Cardiac muscle cell (in vitro differentiated cells and primary cell): ENCODE results near the gene KCNMB1. TPM values are rescaled to one million over a fixed set of nuclear protein-coding genes. Genes with fewer than 3 reads are reported as not detected.

Source experiments
- DNase-seq, 2 donors: peaks; one replicate each; pipeline versions ENCODE4 v3.0.0 to v3.0.0-alpha.2; 2010 to 2017; ENCODE audit warnings: low read depth in 1 of 2, low spot score in 1 of 2
- H3K27ac ChIP-seq: fragments of 200-600 bp; sonication (generic); 2 replicates; pipeline ENCODE4 v1.5.1; 2016
- H3K27me3 ChIP-seq: fragments of 200-600 bp; sonication (generic); 2 replicates; pipeline ENCODE4 v1.6.0; 2016; ENCODE audit warnings: control low read depth
- H3K36me3 ChIP-seq: fragments of 200-600 bp; sonication (generic); 2 replicates; pipeline ENCODE4 v1.5.1; 2016; ENCODE audit warnings: control low read depth
- H3K4me1 ChIP-seq: fragments of 200-600 bp; sonication (generic); 2 replicates; pipeline ENCODE4 v1.8.1; 2017; ENCODE audit warnings: low read depth, mild to moderate bottlenecking, mixed run types
- H3K4me3 ChIP-seq: fragments of 200-600 bp; sonication (generic); 2 replicates; pipeline ENCODE4 v1.5.1; 2016; ENCODE audit warnings: mild to moderate bottlenecking
- H3K9me3 ChIP-seq: fragments of 200-600 bp; sonication (generic); 2 replicates; pipeline ENCODE4 v1.5.1; 2017; ENCODE audit warnings: low read depth, mild to moderate bottlenecking, control low read depth
- polyA plus RNA-seq: library from polyadenylated mRNA; unstranded; fragments of >200 nt; fragmentation: Nextera tagmentation; extraction: Ambion mirVana; gene quantifications from 2 replicates; pipeline ENCODE4 v1.2.1, GENCODE V29; 2016
- total RNA-seq: library from RNA; depleted of rRNA; stranded (reverse); fragments of >200 nt; gene quantifications from 2 replicates; pipeline ENCODE4 v1.2.3, GENCODE V29; 2016
- TF ChIP-seq, protein P1 (sequence below): IDR thresholded peaks from 2 replicates; pipeline ENCODE4 v1.5.1; 2012; ENCODE audit warnings: low read depth, mild to moderate bottlenecking, low read length

Gene KCNMB1
- total and polyA plus RNA-seq, 2 experiments from 2014 or later: 1.9 to 3.9 TPM

DNA sequence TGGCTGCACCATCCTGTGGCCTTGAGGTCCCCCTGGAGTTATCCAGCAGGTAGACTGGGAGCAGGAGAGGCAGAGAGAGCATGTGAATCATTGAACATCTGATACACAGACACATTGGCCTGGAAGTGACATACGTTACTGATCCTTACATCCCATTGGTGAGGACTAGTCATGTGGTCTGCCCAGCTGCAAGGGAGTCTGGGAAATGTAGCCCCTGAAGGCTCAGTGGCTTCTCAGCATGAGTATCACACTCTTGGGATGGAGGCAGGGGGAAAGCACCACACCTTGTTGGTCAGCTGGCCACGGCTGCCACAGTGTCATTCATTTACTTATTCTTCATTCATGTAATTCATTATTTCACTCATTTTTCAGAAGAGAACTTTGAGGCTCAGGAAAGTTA is 13.3 kb upstream of the KCNMB1 start:
- Histone ChIP-seq H3K4me3 (no peak overlapping the region), H3K36me3 (no peaks in the 10 kb centered on the region), H3K9me3 (no peaks in the 10 kb centered on the region), H3K4me1 (peaks cover 4% of the 10 kb centered on the region), H3K27me3 (no peaks in the 10 kb centered on the region), H3K27ac (no peak overlapping the region)
- TF ChIP-seq, protein P1, sequence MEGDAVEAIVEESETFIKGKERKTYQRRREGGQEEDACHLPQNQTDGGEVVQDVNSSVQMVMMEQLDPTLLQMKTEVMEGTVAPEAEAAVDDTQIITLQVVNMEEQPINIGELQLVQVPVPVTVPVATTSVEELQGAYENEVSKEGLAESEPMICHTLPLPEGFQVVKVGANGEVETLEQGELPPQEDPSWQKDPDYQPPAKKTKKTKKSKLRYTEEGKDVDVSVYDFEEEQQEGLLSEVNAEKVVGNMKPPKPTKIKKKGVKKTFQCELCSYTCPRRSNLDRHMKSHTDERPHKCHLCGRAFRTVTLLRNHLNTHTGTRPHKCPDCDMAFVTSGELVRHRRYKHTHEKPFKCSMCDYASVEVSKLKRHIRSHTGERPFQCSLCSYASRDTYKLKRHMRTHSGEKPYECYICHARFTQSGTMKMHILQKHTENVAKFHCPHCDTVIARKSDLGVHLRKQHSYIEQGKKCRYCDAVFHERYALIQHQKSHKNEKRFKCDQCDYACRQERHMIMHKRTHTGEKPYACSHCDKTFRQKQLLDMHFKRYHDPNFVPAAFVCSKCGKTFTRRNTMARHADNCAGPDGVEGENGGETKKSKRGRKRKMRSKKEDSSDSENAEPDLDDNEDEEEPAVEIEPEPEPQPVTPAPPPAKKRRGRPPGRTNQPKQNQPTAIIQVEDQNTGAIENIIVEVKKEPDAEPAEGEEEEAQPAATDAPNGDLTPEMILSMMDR: no peak
- DNase-seq: no peak

DNA sequence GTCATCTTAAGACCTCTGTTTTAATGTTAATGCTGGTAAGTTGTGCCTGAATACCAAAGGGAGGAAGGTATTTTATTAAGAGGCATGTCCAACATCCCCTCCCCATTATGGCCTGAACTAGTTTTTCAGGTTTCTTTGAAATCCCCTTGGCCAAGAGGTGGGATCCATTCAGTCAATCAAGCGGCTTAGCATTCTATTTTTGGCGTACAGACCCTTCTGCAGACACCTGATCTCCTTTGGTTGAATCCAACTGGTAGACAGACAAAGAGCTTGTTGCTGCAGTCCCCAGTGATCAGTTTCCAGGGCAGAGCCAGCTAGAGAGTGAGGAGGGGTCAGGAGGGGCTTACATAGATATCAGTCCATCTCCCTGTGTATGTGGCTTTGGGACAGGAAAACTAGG is 7.9 kb upstream of the KCNMB1 start:
- Histone ChIP-seq H3K27ac (no peak overlapping the region), H3K9me3 (no peaks in the 10 kb centered on the region), H3K36me3 (no peaks in the 10 kb centered on the region), H3K4me1 (peaks cover 10% of the 10 kb centered on the region), H3K4me3 (no peak overlapping the region), H3K27me3 (no peaks in the 10 kb centered on the region)
- DNase-seq: peak in 1 of 2 donors; percentile 25
- TF ChIP-seq, protein P1: no peak

DNA sequence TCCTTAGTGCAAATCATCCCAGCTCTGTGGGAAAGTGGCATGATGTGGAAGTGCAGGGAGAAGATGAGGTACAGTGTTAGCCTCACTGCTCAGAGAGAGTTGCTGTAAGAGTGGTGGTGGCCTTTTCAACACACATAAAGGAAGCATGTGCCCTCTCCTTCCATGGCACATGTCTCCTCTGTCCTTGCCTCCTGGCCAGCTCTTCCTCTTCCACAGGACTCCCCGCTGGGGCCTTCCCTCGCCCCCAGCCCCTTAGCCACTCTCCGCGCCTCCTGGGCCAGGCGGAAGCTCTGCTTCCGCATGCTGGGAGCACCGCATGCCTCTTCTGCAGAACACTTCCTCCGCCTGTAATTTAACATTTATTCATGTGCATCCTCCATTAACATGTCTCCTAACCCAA is 4.8 kb upstream of the KCNMB1 start:
- Histone ChIP-seq H3K9me3 (no peaks in the 10 kb centered on the region), H3K27me3 (no peaks in the 10 kb centered on the region), H3K4me1 (peaks cover 33% of the 10 kb centered on the region), H3K27ac (no peak overlapping the region), H3K36me3 (no peaks in the 10 kb centered on the region), H3K4me3 (no peak overlapping the region)
- TF ChIP-seq, protein P1: no peak
- no peak for DNase-seq

DNA sequence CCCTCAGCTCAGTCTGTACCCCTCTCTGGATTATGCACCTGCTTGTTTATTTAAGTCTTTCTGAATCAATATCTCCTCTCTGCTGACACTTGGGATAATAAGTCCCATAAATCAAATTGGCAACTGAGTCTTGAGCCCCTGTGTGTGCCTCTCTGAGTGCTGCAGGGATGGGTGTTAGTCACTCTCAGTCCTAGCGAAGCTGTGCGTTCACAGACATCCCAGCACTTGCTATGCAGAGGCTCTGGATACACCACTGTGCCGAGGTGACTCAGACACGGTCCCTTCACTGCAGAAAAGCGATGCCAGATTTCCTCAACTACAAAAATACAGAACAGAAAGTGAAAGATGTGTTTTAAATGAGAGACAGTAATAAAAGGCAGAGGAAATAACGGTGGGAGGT is 4.1 kb upstream of the KCNMB1 start:
- Histone ChIP-seq H3K27me3 (no peaks in the 10 kb centered on the region), H3K9me3 (no peaks in the 10 kb centered on the region), H3K36me3 (no peaks in the 10 kb centered on the region), H3K4me3 (no peak overlapping the region), H3K27ac (no peak overlapping the region), H3K4me1 (peaks cover 40% of the 10 kb centered on the region)
- TF ChIP-seq, protein P1: no peak
- no peak for DNase-seq

DNA sequence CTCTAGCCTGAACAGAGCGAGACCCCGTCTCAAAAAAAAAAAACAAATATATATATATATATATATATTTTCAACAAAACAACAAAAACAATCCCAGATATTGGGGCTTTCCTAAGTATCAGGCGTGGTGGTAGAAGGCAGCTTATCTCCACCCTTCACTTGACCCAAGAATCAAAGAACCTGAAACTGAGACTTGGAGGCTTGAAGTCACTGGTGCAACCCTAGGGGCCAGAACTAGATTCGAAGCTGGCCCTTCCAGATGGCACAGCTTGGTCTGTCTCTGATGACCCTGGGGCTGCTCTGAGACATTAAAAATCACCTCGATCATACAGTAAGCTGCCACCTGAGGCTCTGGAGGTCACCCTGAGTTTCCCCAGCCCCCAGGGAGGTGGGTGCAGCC is 1.3 kb upstream of the KCNMB1 start:
- Histone ChIP-seq H3K9me3 (no peaks in the 10 kb centered on the region), H3K27ac (no peak overlapping the region), H3K36me3 (no peaks in the 10 kb centered on the region), H3K4me3 (no peak overlapping the region), H3K27me3 (no peaks in the 10 kb centered on the region), H3K4me1 (peaks cover 32% of the 10 kb centered on the region)
- no peak for DNase-seq
- TF ChIP-seq, protein P1: no peak

DNA sequence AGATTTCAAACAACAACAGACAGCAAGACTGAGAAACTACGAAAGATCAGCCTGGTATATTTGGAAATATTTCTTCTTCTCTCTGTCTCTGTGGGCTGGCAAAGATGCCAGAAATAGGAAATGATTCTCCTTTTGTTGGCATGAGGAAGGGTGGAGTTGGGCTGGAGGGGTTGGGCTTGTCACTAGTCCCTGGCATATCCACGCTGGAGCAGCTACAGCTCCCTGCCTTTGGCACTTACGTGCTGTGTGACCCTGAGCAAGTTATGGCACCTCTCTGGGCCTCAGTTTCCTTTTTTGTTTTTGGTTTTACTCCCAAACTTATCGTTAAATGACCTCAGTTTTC is 354 bp upstream of the KCNMB1 start:
- no peaks in the 10 kb centered on the region for H3K9me3 ChIP-seq
- peak overlapping the region; percentile 93 for H3K27ac ChIP-seq
- no peaks in the 10 kb centered on the region for H3K27me3 ChIP-seq
- no peaks in the 10 kb centered on the region for H3K36me3 ChIP-seq
- no peak for DNase-seq
- H3K4me1 ChIP-seq: peaks cover 32% of the 10 kb centered on the region
- H3K4me3 ChIP-seq: no peak overlapping the region
- TF ChIP-seq, protein P1: no peak
